GM23338 (cell line): ENCODE results near the gene PDE4D. TPM values are rescaled to one million over a fixed set of nuclear protein-coding genes. Genes with fewer than 3 reads are reported as not detected.
A peak's percentile ranks its signal among the peaks of the same experiment; 100 is the strongest.

Experiments
- ATAC-seq: fragments of 200-7000 bp; cut with Tn5 transposase; 3 replicates; pipeline ENCODE4 v1.9.1; 2020
- DNase-seq: peaks from one replicate; pipeline ENCODE4 v3.0.0-alpha.2; 2015; ENCODE audit warnings: low spot score
- H2AFZ ChIP-seq: fragments of 200-600 bp; sonication (generic); 2 replicates; pipeline ENCODE4 v1.8.0; 2016; ENCODE audit warnings: antibody characterized with exemption, mild to moderate bottlenecking, moderate library complexity
- H3F3A ChIP-seq: fragments of 200-600 bp; sonication (generic); replicated peaks from 2 replicates; pipeline ENCODE4 v1.8.0; 2017; ENCODE audit warnings: antibody characterized with exemption, mixed run types, low read depth
- H3K27ac ChIP-seq: fragments of 200-600 bp; sonication (generic); 2 replicates; pipeline ENCODE4 v1.6.1; 2016; ENCODE audit warnings: low read depth
- H3K27me3 ChIP-seq: fragments of 200-600 bp; sonication (generic); 2 replicates; pipeline ENCODE4 v1.8.0; 2016; ENCODE audit warnings: mild to moderate bottlenecking, mixed run types, moderate library complexity; ENCODE audit not compliant: insufficient read depth
- H3K36me3 ChIP-seq: fragments of 200-600 bp; sonication (generic); 2 replicates; pipeline ENCODE4 v1.8.0; 2016; ENCODE audit warnings: mild to moderate bottlenecking; ENCODE audit not compliant: insufficient read depth
- H3K4me1 ChIP-seq: fragments of 200-600 bp; sonication (generic); 2 replicates; pipeline ENCODE4 v1.8.0; 2016; ENCODE audit warnings: mild to moderate bottlenecking, moderate library complexity; ENCODE audit not compliant: insufficient read depth
- H3K4me2 ChIP-seq: fragments of 200-600 bp; sonication (generic); 2 replicates; pipeline ENCODE4 v1.7.1; 2017; ENCODE audit warnings: mixed run types
- H3K4me3 ChIP-seq: fragments of 200-600 bp; sonication (generic); 2 replicates; pipeline ENCODE4 v1.6.1; 2016; ENCODE audit warnings: mixed run types
- H3K79me2 ChIP-seq: fragments of 200-600 bp; sonication (generic); replicated peaks from 2 replicates; pipeline ENCODE4 v1.8.0; 2017; ENCODE audit warnings: mild to moderate bottlenecking; ENCODE audit not compliant: insufficient read depth
- H3K9me2 ChIP-seq: fragments of 200-600 bp; sonication (generic); 2 replicates; pipeline ENCODE4 v1.8.0; 2017; ENCODE audit not compliant: insufficient read depth
- H4K20me1 ChIP-seq: fragments of 200-600 bp; sonication (generic); replicated peaks from 2 replicates; pipeline ENCODE4 v1.8.0; 2017; ENCODE audit warnings: mild to moderate bottlenecking; ENCODE audit not compliant: insufficient read depth
- H3K27ac Mint-ChIP-seq: 2 replicates; pipeline ENCODE4 v1.8.0; 2020; ENCODE audit warnings: inconsistent platforms, mild to moderate bottlenecking, moderate library complexity, mixed read lengths
- H3K27me3 Mint-ChIP-seq: 3 replicates; pipeline ENCODE4 v1.8.0; 2022; ENCODE audit warnings: low read depth, mild to moderate bottlenecking, moderate library complexity, mixed read lengths, inconsistent platforms; ENCODE audit not compliant: insufficient read depth, poor library complexity
- H3K36me3 Mint-ChIP-seq: 3 replicates; pipeline ENCODE4 v1.8.0; 2021; ENCODE audit warnings: low read depth, mild to moderate bottlenecking, inconsistent platforms, moderate library complexity, mixed read lengths
- H3K4me1 Mint-ChIP-seq: 3 replicates; pipeline ENCODE4 v1.8.0; 2020; ENCODE audit warnings: mild to moderate bottlenecking, inconsistent platforms, mixed read lengths
- H3K4me3 Mint-ChIP-seq: 3 replicates; pipeline ENCODE4 v1.8.0; 2021; ENCODE audit warnings: moderate library complexity, mild to moderate bottlenecking, inconsistent platforms, mixed read lengths
- H3K9me3 Mint-ChIP-seq: 3 replicates; pipeline ENCODE4 v1.8.0; 2020; ENCODE audit warnings: moderate library complexity, mild to moderate bottlenecking, inconsistent platforms, mixed read lengths
- CREB1 ChIP-seq: fragments of 250-450 bp; sonication (Bioruptor Pico); IDR thresholded peaks from 2 replicates; pipeline ENCODE4 v1.5.0; 2020; ENCODE audit warnings: low read depth, mild to moderate bottlenecking, moderate library complexity
- EZH2 ChIP-seq: fragments of 200-600 bp; sonication (generic); IDR thresholded peaks from one replicate; pipeline ENCODE4 v1.8.0; 2017; ENCODE audit warnings: antibody characterized with exemption, mild to moderate bottlenecking, low read depth; ENCODE audit not compliant: unreplicated experiment
- EZH2phosphoT487 ChIP-seq: fragments of 200-600 bp; sonication (generic); IDR thresholded peaks from one replicate; pipeline ENCODE4 v1.8.1; 2018; ENCODE audit warnings: antibody characterized with exemption; ENCODE audit not compliant: unreplicated experiment
- JUNB ChIP-seq: IDR thresholded peaks from one replicate; pipeline ENCODE4 v1.6.1; 2016; ENCODE audit warnings: antibody characterized with exemption; ENCODE audit not compliant: unreplicated experiment
- NANOG ChIP-seq: IDR thresholded peaks from 2 replicates; pipeline ENCODE4 v1.6.1; 2016; ENCODE audit warnings: antibody characterized with exemption, borderline replicate concordance
- POLR2AphosphoS5 ChIP-seq: IDR thresholded peaks from 2 replicates; pipeline ENCODE4 v1.6.1; 2016; ENCODE audit warnings: antibody characterized with exemption, low read depth
- ZNF331 ChIP-seq: fragments of 250-450 bp; sonication (Bioruptor Pico); IDR thresholded peaks from 2 replicates; pipeline ENCODE4 v1.5.0; 2020; ENCODE audit warnings: low read depth, mild to moderate bottlenecking, moderate library complexity
- polyA plus RNA-seq: library from polyadenylated mRNA; unstranded; fragments of >200 nt; fragmentation: Nextera tagmentation; extraction: Ambion mirVana; gene quantifications from 2 replicates; pipeline ENCODE4 v1.2.1, GENCODE V29; 2016
- total RNA-seq: library from RNA; depleted of rRNA; stranded (reverse); fragments of >200 nt; shearing (Covaris generic); gene quantifications from 2 replicates; pipeline ENCODE4 v1.2.3, GENCODE V29; 2014
- TF ChIP-seq, protein P1 (sequence below): IDR thresholded peaks from one replicate; pipeline ENCODE4 v1.6.1; 2018; ENCODE audit warnings: antibody characterized with exemption; ENCODE audit not compliant: unreplicated experiment
- TF ChIP-seq, protein P2 (sequence below): fragments of 250-450 bp; sonication (Bioruptor Pico); IDR thresholded peaks from 2 replicates; pipeline ENCODE4 v1.5.0; 2020; ENCODE audit warnings: mild to moderate bottlenecking, moderate library complexity
- TF ChIP-seq, protein P3 (sequence below), 2 experiments: fragments of 200-600 bp in 1 of 2; sonication (generic) in 1 of 2; conservative IDR thresholded peaks; 2 replicates each; pipeline versions ENCODE4 v1.5.1 to v1.6.1; 2016 to 2017; ENCODE audit warnings: antibody characterized with exemption in 2 of 2, low read depth in 2 of 2, mild to moderate bottlenecking in 2 of 2, moderate library complexity in 1 of 2
- TF ChIP-seq, protein P4 (sequence below): IDR thresholded peaks from 2 replicates; pipeline ENCODE4 v1.6.1; 2016; ENCODE audit warnings: antibody characterized with exemption

PDE4D gene
- total and polyA plus RNA-seq, 2 experiments from 2014 or later, result 2.1 to 4.7 TPM

DNA sequence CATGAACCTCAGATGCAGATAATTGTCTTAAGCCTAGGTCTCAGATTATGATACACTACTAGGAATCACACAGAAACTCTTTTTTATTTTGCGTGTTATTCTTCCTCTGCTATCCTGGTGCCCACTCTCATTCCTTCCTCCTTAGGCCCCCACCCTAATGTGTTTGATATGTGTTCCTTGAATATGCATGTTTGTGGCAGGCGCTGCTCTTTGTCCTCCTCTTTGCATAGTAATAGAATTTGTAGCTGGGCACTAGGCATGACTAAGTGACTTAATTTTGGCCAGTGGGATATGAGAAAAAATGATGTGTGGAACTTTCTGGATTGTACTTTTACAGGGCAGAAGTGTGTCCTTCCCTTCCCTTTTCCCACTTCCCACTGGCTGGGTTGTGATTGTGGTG is 965.6 kb downstream of the PDE4D start:
- H3K4me3 ChIP-seq, result no peak overlapping the region
- ATAC-seq, result no peak
- peak overlapping the region; percentile 17; the same call in 1 of the 2 replicates for H3K4me2 ChIP-seq
- no peak for TF ChIP-seq CREB1
- TF ChIP-seq, protein P1, sequence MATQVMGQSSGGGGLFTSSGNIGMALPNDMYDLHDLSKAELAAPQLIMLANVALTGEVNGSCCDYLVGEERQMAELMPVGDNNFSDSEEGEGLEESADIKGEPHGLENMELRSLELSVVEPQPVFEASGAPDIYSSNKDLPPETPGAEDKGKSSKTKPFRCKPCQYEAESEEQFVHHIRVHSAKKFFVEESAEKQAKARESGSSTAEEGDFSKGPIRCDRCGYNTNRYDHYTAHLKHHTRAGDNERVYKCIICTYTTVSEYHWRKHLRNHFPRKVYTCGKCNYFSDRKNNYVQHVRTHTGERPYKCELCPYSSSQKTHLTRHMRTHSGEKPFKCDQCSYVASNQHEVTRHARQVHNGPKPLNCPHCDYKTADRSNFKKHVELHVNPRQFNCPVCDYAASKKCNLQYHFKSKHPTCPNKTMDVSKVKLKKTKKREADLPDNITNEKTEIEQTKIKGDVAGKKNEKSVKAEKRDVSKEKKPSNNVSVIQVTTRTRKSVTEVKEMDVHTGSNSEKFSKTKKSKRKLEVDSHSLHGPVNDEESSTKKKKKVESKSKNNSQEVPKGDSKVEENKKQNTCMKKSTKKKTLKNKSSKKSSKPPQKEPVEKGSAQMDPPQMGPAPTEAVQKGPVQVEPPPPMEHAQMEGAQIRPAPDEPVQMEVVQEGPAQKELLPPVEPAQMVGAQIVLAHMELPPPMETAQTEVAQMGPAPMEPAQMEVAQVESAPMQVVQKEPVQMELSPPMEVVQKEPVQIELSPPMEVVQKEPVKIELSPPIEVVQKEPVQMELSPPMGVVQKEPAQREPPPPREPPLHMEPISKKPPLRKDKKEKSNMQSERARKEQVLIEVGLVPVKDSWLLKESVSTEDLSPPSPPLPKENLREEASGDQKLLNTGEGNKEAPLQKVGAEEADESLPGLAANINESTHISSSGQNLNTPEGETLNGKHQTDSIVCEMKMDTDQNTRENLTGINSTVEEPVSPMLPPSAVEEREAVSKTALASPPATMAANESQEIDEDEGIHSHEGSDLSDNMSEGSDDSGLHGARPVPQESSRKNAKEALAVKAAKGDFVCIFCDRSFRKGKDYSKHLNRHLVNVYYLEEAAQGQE, result no peak
- TF ChIP-seq JUNB, result no peak
- no peak for TF ChIP-seq EZH2
- TF ChIP-seq NANOG, result no peak
- TF ChIP-seq, protein P2, sequence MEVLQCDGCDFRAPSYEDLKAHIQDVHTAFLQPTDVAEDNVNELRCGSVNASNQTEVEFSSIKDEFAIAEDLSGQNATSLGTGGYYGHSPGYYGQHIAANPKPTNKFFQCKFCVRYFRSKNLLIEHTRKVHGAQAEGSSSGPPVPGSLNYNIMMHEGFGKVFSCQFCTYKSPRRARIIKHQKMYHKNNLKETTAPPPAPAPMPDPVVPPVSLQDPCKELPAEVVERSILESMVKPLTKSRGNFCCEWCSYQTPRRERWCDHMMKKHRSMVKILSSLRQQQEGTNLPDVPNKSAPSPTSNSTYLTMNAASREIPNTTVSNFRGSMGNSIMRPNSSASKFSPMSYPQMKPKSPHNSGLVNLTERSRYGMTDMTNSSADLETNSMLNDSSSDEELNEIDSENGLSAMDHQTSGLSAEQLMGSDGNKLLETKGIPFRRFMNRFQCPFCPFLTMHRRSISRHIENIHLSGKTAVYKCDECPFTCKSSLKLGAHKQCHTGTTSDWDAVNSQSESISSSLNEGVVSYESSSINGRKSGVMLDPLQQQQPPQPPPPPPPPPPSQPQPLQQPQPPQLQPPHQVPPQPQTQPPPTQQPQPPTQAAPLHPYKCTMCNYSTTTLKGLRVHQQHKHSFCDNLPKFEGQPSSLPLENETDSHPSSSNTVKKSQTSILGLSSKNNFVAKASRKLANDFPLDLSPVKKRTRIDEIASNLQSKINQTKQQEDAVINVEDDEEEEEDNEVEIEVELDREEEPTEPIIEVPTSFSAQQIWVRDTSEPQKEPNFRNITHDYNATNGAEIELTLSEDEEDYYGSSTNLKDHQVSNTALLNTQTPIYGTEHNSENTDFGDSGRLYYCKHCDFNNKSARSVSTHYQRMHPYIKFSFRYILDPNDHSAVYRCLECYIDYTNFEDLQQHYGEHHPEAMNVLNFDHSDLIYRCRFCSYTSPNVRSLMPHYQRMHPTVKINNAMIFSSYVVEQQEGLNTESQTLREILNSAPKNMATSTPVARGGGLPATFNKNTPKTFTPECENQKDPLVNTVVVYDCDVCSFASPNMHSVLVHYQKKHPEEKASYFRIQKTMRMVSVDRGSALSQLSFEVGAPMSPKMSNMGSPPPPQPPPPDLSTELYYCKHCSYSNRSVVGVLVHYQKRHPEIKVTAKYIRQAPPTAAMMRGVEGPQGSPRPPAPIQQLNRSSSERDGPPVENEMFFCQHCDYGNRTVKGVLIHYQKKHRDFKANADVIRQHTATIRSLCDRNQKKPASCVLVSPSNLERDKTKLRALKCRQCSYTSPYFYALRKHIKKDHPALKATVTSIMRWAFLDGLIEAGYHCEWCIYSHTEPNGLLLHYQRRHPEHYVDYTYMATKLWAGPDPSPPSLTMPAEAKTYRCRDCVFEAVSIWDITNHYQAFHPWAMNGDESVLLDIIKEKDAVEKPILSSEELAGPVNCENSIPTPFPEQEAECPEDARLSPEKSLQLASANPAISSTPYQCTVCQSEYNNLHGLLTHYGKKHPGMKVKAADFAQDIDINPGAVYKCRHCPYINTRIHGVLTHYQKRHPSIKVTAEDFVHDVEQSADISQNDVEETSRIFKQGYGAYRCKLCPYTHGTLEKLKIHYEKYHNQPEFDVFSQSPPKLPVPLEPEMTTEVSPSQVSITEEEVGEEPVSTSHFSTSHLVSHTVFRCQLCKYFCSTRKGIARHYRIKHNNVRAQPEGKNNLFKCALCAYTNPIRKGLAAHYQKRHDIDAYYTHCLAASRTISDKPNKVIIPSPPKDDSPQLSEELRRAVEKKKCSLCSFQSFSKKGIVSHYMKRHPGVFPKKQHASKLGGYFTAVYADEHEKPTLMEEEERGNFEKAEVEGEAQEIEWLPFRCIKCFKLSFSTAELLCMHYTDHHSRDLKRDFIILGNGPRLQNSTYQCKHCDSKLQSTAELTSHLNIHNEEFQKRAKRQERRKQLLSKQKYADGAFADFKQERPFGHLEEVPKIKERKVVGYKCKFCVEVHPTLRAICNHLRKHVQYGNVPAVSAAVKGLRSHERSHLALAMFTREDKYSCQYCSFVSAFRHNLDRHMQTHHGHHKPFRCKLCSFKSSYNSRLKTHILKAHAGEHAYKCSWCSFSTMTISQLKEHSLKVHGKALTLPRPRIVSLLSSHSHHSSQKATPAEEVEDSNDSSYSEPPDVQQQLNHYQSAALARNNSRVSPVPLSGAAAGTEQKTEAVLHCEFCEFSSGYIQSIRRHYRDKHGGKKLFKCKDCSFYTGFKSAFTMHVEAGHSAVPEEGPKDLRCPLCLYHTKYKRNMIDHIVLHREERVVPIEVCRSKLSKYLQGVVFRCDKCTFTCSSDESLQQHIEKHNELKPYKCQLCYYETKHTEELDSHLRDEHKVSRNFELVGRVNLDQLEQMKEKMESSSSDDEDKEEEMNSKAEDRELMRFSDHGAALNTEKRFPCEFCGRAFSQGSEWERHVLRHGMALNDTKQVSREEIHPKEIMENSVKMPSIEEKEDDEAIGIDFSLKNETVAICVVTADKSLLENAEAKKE (CRISPR knock-in tag), result no peak
- TF ChIP-seq EZH2phosphoT487, result no peak
- TF ChIP-seq, protein P3, sequence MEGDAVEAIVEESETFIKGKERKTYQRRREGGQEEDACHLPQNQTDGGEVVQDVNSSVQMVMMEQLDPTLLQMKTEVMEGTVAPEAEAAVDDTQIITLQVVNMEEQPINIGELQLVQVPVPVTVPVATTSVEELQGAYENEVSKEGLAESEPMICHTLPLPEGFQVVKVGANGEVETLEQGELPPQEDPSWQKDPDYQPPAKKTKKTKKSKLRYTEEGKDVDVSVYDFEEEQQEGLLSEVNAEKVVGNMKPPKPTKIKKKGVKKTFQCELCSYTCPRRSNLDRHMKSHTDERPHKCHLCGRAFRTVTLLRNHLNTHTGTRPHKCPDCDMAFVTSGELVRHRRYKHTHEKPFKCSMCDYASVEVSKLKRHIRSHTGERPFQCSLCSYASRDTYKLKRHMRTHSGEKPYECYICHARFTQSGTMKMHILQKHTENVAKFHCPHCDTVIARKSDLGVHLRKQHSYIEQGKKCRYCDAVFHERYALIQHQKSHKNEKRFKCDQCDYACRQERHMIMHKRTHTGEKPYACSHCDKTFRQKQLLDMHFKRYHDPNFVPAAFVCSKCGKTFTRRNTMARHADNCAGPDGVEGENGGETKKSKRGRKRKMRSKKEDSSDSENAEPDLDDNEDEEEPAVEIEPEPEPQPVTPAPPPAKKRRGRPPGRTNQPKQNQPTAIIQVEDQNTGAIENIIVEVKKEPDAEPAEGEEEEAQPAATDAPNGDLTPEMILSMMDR (conservative IDR thresholded peaks at IDR 0.05; ENCODE audit: low read depth in 2 of 2), result no peak
- no peak for TF ChIP-seq POLR2AphosphoS5
- TF ChIP-seq ZNF331 (CRISPR knock-in tag), result no peak
- TF ChIP-seq, protein P4, sequence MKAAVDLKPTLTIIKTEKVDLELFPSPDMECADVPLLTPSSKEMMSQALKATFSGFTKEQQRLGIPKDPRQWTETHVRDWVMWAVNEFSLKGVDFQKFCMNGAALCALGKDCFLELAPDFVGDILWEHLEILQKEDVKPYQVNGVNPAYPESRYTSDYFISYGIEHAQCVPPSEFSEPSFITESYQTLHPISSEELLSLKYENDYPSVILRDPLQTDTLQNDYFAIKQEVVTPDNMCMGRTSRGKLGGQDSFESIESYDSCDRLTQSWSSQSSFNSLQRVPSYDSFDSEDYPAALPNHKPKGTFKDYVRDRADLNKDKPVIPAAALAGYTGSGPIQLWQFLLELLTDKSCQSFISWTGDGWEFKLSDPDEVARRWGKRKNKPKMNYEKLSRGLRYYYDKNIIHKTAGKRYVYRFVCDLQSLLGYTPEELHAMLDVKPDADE, result no peak
- no peak overlapping the region for H2AFZ ChIP-seq
- peaks cover 33% of the 10 kb centered on the region for H3K4me1 ChIP-seq
- Mint-ChIP-seq H3K4me3 (no peak overlapping the region), H3K27me3 (peaks cover 2% of the 10 kb centered on the region), H3K27ac (peak overlapping the region; percentile 69; the same call in 1 of the 2 replicates), H3K9me3 (no peaks in the 10 kb centered on the region), H3K36me3 (no peaks in the 10 kb centered on the region), H3K4me1 (peaks cover 35% of the 10 kb centered on the region)
- H3K36me3 ChIP-seq, result no peaks in the 10 kb centered on the region
- H3F3A ChIP-seq, result no peaks in the 10 kb centered on the region
- H3K79me2 ChIP-seq, result no peaks in the 10 kb centered on the region
- no peaks in the 10 kb centered on the region for H4K20me1 ChIP-seq
- no peaks in the 10 kb centered on the region for H3K9me2 ChIP-seq
- no peaks in the 10 kb centered on the region for H3K27me3 ChIP-seq
- H3K27ac ChIP-seq, result no peak overlapping the region
- no peak for DNase-seq
